Rectal smooth muscle tissue (tissue), 1 donor: Measurements from ENCODE around the gene PP2D1.

Experiments
- H3K27ac ChIP-seq: one replicate; pipeline ENCODE4 v1.7.0; 2013; ENCODE audit warnings: low read depth, low read length, inconsistent platforms
- H3K27me3 ChIP-seq: one replicate; pipeline ENCODE4 v1.7.0; 2013; ENCODE audit warnings: low read length; ENCODE audit not compliant: control insufficient read depth, insufficient read depth
- H3K36me3 ChIP-seq: one replicate; pipeline ENCODE4 v1.7.0; 2013; ENCODE audit warnings: low read length; ENCODE audit not compliant: control insufficient read depth, insufficient read depth
- H3K4me1 ChIP-seq: one replicate; pipeline ENCODE4 v1.7.0; 2013; ENCODE audit warnings: low read length; ENCODE audit not compliant: control insufficient read depth, insufficient read depth
- H3K4me3 ChIP-seq: one replicate; pipeline ENCODE4 v1.7.0; 2013; ENCODE audit warnings: low read length
- H3K9ac ChIP-seq: one replicate; pipeline ENCODE4 v1.7.0; 2013; ENCODE audit warnings: low read length

PP2D1 gene

DNA sequence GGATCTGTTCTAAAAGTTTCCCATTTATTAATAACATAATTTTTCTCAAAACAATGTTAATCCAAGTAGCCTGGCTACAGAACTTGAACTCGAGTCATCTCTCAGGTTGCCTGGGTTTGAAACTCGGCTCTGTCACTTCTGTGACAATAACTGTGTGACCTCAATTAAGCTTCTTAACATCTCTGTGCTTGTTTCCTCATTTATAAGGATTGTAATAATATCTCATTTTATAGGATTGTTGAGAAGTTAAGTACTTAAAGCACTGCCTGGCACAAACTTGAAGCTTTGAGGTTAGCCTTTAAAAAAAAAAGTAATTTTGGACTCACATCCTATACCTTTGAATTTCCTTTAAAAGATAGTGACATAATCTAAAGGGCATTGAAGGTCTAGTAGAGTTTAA, 61.7 kb downstream of the PP2D1 start:
- Histone ChIP-seq H3K27me3 (no peaks in the 10 kb centered on the region), H3K4me1 (peaks cover 12% of the 10 kb centered on the region), H3K36me3 (peaks cover 9% of the 10 kb centered on the region), H3K27ac (no peak overlapping the region), H3K9ac (no peak overlapping the region), H3K4me3 (no peak overlapping the region)

DNA sequence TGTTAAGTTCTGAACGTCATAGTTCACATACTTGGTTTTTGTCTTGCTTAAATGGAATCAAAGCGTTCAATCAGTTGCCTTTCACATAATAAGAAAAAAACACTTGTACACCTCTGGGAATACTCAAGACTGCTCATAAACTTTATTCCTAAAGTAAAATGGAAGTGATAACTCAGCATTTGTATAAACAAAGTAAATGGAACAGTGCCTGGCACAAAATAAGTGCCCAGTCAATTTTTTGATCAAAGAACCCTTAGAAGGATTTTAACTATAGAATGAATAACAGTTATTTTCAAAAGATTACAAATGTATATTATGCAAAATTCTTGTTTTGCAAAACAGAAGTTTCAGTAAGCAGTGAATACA, 63.9 kb downstream of the PP2D1 start:
- peaks cover 12% of the 10 kb centered on the region for H3K4me1 ChIP-seq

DNA sequence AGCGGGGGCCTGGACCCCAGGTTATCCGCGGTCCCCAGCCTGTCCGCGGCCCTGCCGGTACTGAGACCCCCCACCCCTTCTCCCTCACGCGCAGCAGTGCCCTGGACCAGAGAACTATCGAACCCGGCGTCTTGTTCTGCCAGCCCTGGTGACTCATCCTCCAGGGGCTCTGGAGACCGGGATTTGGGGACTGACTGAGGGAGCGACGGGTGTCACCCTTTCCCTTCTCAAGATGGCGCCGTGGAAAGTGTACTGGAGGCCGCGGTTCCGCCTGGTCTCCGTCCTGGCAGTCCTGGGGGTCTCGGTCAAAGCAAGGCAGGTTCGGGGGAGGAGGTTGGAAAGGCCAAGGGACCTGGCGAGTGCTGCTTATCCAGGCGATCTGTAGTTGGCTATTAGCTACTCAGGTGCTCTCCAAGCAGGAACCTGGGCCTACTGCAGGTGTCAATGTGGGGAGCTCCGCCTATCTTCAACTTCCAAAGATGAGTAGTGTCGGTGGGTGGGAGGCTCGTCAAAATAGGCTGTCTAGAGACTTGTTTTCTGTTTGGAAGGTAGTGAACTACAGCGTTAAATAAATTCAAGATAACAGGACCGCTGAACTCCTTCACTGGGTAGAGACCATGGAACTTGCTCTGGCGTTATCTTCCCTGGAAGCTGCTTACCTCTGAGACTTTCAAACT, 64.4 kb downstream of the PP2D1 start:
- H3K27me3 ChIP-seq = no peaks in the 10 kb centered on the region
- peak overlapping the region; percentile 97 for H3K27ac ChIP-seq
- H3K4me3 ChIP-seq = peak overlapping the region; percentile 97
- peaks cover 12% of the 10 kb centered on the region for H3K4me1 ChIP-seq
- H3K36me3 ChIP-seq = peaks cover 5% of the 10 kb centered on the region
- H3K9ac ChIP-seq = peak overlapping the region; percentile 100

More for the DNA sequence above, 63.9 kb downstream of the PP2D1 start:
- Histone ChIP-seq H3K36me3 (peaks cover 5% of the 10 kb centered on the region), H3K9ac (no peak overlapping the region), H3K4me3 (peak overlapping the region; percentile 97), H3K27me3 (no peaks in the 10 kb centered on the region), H3K27ac (no peak overlapping the region)

DNA sequence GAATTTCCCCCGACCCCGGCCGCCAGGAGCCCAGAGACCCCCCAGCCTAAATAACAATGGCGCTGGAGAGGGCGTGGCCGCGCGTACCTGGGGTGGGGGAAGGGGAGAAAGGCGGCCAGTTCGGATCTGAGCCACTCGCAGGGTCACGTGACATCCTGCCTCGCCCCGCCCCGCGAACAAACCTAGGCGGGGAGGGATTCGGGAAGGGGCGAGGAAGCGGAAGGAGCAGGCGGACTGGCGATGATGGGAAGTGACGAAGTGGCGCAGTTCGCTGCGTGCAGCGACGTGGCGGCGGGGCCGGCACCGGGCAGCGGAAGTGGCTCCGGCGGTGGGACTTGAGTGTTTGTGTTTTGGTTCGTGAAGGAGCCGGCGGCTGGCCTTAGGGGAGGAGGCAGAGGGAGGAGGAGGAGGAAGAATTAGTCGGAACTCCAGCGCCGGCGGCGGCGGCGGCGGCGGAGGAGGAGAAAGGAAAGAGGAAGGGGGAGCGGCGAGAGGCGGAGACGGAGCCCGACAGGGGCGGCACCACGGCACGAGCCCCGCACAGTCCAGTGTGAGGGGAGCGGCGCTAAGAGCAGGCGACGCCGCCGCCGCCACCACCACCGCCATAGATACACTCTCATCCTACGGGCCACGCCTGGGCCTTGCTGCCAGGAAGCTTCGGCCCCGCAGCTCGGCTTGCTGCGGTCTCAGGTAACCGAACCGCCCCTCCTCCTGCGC, 65.1 kb downstream of the PP2D1 start, which contains the start of gene RAB5A:
RAB5A (plus strand) TSS at position 266 of the 717 bp plus-strand sequence. CDS start 3,802 bp downstream, outside the sequence.
- Histone ChIP-seq H3K36me3 (peaks cover 4% of the 10 kb centered on the region), H3K27ac (peak within 1 kb of the TSS; percentile 97), H3K9ac (peak within 1 kb of the TSS; percentile 100), H3K27me3 (no peaks in the 10 kb centered on the region), H3K4me3 (peak within 1 kb of the TSS; percentile 97), H3K4me1 (peaks cover 12% of the 10 kb centered on the region)

DNA sequence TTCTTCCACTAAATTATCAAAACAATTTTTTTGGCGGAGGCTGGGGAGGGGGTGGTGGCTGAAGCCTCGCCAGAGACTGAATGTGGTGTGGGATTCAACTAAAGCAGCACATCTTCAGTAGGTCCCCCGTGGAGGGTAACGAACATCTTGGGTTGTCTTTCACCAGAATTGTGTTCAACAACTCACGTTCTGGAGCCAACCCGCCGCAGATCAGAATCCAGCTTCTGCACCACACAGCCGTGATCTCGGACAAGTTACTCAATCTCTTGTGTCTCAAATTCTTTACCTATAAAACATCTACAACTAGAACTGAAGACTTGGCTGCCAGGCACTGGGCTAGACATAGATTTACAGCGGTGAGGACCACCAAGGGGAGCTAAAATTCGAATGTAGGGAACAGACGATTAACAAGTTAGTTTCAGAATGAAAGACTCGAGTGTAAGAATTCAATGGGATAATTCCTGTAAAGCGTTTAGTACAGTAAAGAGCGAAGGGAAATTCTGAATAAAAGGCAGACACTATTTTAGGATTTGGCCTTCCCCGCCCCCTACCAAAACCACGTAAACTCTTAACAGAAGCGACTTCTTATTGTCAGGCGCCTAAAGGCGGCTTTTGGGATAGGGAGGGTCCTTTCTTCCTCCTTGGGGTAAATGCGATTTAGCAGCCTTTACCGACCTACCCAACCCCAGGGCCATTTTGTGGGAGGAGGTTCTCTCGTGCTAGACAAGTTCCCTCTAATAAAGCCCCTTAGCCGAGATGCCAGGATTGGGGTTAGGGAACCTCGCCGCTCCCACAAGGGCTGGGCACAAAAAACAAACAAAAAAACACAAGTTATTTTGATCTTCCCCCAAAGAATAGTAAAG, 65.9 kb downstream of the PP2D1 start:
- Histone ChIP-seq H3K4me1 (peaks cover 12% of the 10 kb centered on the region), H3K4me3 (peak overlapping the region; percentile 97), H3K9ac (peak overlapping the region; percentile 58), H3K36me3 (no peaks in the 10 kb centered on the region), H3K27ac (peak overlapping the region; percentile 97), H3K27me3 (no peaks in the 10 kb centered on the region)

DNA sequence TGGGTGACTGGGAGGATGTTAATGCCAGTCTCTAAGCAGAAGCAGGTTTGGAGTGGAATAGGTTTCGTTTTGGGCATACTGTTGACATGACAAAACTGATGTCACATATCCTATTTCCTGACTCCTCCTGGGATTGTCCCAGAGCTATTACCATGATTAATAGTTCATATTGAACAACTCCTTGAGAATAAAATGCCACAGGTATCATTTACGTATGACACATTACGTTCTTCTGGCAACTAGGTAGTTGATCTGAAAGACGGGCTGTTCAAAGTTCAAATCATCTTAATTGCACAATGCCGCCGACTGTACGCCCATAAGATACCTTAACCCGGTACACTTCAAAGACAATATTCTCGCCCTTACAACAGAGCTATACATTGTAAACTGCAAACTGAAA, 66.5 kb downstream of the PP2D1 start:
- Histone ChIP-seq H3K4me3 (peak overlapping the region; percentile 97), H3K36me3 (no peaks in the 10 kb centered on the region), H3K27me3 (no peaks in the 10 kb centered on the region), H3K4me1 (peaks cover 12% of the 10 kb centered on the region), H3K27ac (no peak overlapping the region), H3K9ac (no peak overlapping the region)

DNA sequence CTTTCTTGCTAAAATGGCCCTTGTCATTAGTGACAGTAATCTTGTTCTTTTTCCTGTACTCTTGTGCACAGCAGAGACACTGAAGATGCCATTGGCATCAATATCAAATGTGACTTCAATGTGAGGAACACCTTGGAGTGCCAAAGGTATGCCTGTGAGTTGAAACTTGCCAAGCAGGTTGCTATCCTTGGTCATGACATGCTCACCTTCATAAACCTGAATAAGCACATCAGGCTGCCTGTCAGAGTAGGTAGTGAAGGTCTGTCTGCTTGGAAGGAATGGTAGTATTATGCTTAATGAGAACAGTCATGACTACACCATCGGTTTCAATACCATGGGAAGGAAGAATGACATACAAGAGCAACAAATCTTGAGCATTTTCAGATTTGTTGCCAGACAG, 71.4 kb downstream of the PP2D1 start:
- Histone ChIP-seq H3K9ac (no peak overlapping the region), H3K4me3 (no peak overlapping the region), H3K4me1 (no peaks in the 10 kb centered on the region), H3K27ac (no peak overlapping the region), H3K27me3 (no peaks in the 10 kb centered on the region), H3K36me3 (no peaks in the 10 kb centered on the region)

DNA sequence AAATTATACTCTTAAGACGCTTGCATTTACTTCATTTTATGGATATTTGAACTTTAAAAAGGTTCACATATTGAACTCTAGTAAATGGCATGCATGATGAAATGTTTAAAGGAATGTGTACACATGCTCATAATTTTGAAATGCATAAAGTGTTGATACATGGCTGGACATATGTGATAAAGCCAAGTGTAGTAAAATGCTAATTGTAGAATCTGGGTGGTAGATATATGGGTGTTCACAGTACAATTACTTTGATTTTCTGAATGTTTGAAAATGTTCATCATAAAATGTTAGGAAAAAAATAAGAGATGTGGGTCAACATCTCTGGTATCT, 73.8 kb downstream of the PP2D1 start:
- H3K4me3 ChIP-seq = no peak overlapping the region
- no peak overlapping the region for H3K9ac ChIP-seq
- no peak overlapping the region for H3K27ac ChIP-seq
- H3K4me1 ChIP-seq = no peaks in the 10 kb centered on the region
- H3K27me3 ChIP-seq = no peaks in the 10 kb centered on the region
- H3K36me3 ChIP-seq = no peaks in the 10 kb centered on the region

DNA sequence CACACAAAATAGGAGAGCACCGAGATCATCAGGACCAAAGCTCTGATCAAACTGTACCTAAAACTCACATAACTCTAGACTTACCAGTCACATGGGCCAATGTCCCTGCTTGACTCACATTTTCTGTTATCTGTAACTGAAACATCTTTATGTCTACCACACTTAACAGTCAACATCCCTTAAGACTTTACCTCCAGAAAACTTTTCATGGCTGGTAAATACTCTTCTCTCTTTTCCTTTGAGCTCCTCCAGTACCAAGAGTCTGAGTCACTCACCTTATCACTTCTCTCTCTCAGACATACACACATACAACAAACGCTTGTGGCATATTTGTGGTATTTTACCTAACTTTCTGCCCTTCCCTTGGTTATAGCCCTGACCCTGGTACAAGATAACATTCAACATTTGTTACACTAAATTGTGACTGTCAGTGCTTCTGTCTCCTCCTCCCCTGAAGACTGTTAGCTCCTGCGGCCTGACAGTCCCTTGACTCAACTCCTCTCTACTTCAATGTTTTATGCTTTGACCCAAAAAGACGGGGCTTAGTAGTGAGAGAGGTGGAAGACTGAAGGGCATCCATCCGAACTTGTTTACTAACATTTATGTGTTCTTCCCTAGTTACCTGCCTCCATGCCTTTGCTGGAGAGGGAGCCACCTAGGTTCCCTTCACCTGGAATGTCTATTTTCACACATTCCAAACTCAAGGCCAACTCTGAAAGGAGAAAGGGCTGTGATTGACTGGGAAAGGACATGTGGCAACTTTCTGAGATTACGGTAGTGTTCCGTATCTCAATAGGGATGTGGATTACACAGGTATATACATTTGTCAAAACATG, 74.4 kb downstream of the PP2D1 start:
- Histone ChIP-seq H3K4me3 (no peak overlapping the region), H3K9ac (no peak overlapping the region), H3K4me1 (no peaks in the 10 kb centered on the region), H3K36me3 (no peaks in the 10 kb centered on the region), H3K27me3 (no peaks in the 10 kb centered on the region), H3K27ac (no peak overlapping the region)
